PC-3 (cell line): ENCODE measurements around the gene NAA25. TPM values are rescaled to one million over a fixed set of nuclear protein-coding genes. Genes with fewer than 3 reads are reported as not detected.
"Not testable (repeated sequence)": the region's sequence is repeated elsewhere in the genome, so short reads cannot be mapped to it uniquely, and the experiment has no call there.

Source experiments
- ATAC-seq: fragments of 200-7000 bp; cut with Tn5 transposase; 2 replicates; pipeline ENCODE4 v1.9.1; 2020; ENCODE audit warnings: mild to moderate bottlenecking, moderate library complexity
- BruUV-seq: library from RNA; stranded (reverse); fragments of 400-500 nt; replicated peaks from 2 replicates; lab custom pipeline; 2021; lab: Mats Ljungman, UMichigan
- CTCF ChIA-PET: fragments of 300-600 bp; sonication (Branson Sonifier 250); formaldehyde crosslinking; loops from one replicate; lab custom pipeline; 2022; ENCODE audit warnings: antibody characterized with exemption; lab: Charles Lee
- POLR2A ChIA-PET: fragments of 300-600 bp; sonication (Branson Sonifier 250); formaldehyde crosslinking; loops from one replicate; lab custom pipeline; 2022; ENCODE audit warnings: antibody characterized with exemption; ENCODE audit not compliant: unreplicated experiment; lab: Charles Lee
- DNase-seq: peaks from one replicate; pipeline ENCODE4 v3.0.0-alpha.2; 2015
- H2AFZ ChIP-seq: fragments of 300-600 bp; sonication (generic); 2 replicates; pipeline ENCODE4 v1.6.0; 2016; ENCODE audit warnings: antibody characterized with exemption, low read length
- H3F3A ChIP-seq: fragments of 300-600 bp; sonication (generic); one replicate; pipeline ENCODE4 v1.6.0; 2017; ENCODE audit warnings: antibody characterized with exemption, low read length, control low read depth, mild to moderate bottlenecking; ENCODE audit not compliant: unreplicated experiment
- H3K27ac ChIP-seq: fragments of 300-600 bp; sonication (generic); 2 replicates; pipeline ENCODE4 v1.5.1; 2016; ENCODE audit warnings: mild to moderate bottlenecking, low read length
- H3K27me3 ChIP-seq: fragments of 300-600 bp; sonication (generic); 2 replicates; pipeline ENCODE4 v1.6.1; 2016; ENCODE audit warnings: low read length, mixed read lengths
- H3K36me3 ChIP-seq: fragments of 300-600 bp; sonication (generic); 2 replicates; pipeline ENCODE4 v1.6.1; 2016; ENCODE audit warnings: low read depth, mixed run types, low read length, mixed read lengths
- H3K4me1 ChIP-seq: fragments of 300-600 bp; sonication (generic); 2 replicates; pipeline ENCODE4 v1.5.1; 2016; ENCODE audit warnings: low read length; ENCODE audit not compliant: insufficient read depth
- H3K4me2 ChIP-seq: fragments of 300-600 bp; sonication (generic); 2 replicates; pipeline ENCODE4 v1.6.0; 2016; ENCODE audit warnings: low read length
- H3K4me3 ChIP-seq: fragments of 300-600 bp; sonication (generic); 2 replicates; pipeline ENCODE4 v1.5.1; 2016; ENCODE audit warnings: mild to moderate bottlenecking, low read length, mixed read lengths
- H3K79me2 ChIP-seq: fragments of 300-600 bp; sonication (generic); 2 replicates; pipeline ENCODE4 v1.6.1; 2017; ENCODE audit warnings: low read length, mixed read lengths
- H3K9ac ChIP-seq: fragments of 300-600 bp; sonication (generic); 2 replicates; pipeline ENCODE4 v1.6.0; 2016; ENCODE audit warnings: mild to moderate bottlenecking, low read length
- H3K9me2 ChIP-seq: fragments of 300-600 bp; sonication (generic); replicated peaks from 2 replicates; pipeline ENCODE4 v1.6.1; 2016; ENCODE audit warnings: mixed run types, low read length, mixed read lengths
- H3K9me3 ChIP-seq: fragments of 300-600 bp; sonication (generic); 2 replicates; pipeline ENCODE4 v1.6.1; 2016; ENCODE audit warnings: low read length, mixed read lengths
- H4K20me1 ChIP-seq: fragments of 300-600 bp; sonication (generic); 2 replicates; pipeline ENCODE4 v1.6.1; 2016; ENCODE audit warnings: low read length, mixed read lengths
- CTCF ChIP-seq: fragments of 300-600 bp; sonication (generic); conservative IDR thresholded peaks from 2 replicates; pipeline ENCODE4 v1.5.1; 2017; ENCODE audit warnings: antibody characterized with exemption, low read depth, mild to moderate bottlenecking, low read length
- EZH2 ChIP-seq: fragments of 300-600 bp; sonication (generic); IDR thresholded peaks from one replicate; pipeline ENCODE4 v1.6.1; 2017; ENCODE audit warnings: antibody characterized with exemption, mild to moderate bottlenecking, low read length; ENCODE audit not compliant: unreplicated experiment
- EZH2phosphoT487 ChIP-seq: fragments of 300-600 bp; sonication (generic); IDR thresholded peaks from 2 replicates; pipeline ENCODE4 v1.6.1; 2018; ENCODE audit warnings: mild to moderate bottlenecking, antibody characterized with exemption, low read length, borderline replicate concordance
- intact Hi-C: fragments of 100-400 bp; cut with micrococcal nuclease; formaldehyde crosslinking; loops from 2 replicates; pipeline ENCODE4 v1.9.0; 2023
- total RNA-seq: library from RNA; depleted of rRNA; stranded (reverse); fragments of >200 nt; gene quantifications from 2 replicates; pipeline ENCODE4 v1.2.3, GENCODE V29; 2014

Gene NAA25
- total RNA-seq, 1 experiment from 2014 or later = 33.3 TPM

- intact Hi-C loops = no loop called here
- Histone ChIP-seq H3K9me3 (no peaks in the 10 kb centered on the region), H3F3A (no peaks in the 10 kb centered on the region), H3K9ac (no peak overlapping the region), H3K79me2 (no peaks in the 10 kb centered on the region), H3K4me1 (peaks cover 5% of the 10 kb centered on the region; the same call in 1 of the 2 replicates), H3K9me2 (no peaks in the 10 kb centered on the region), H3K4me3 (no peak overlapping the region), H3K27ac (no peak overlapping the region), H3K36me3 (no peaks in the 10 kb centered on the region), H4K20me1 (no peaks in the 10 kb centered on the region), H3K4me2 (no peak overlapping the region), H2AFZ (no peak overlapping the region), H3K27me3 (no peaks in the 10 kb centered on the region)
- TF ChIP-seq EZH2 = no peak
- TF ChIP-seq EZH2phosphoT487 = no peak
- TF ChIP-seq CTCF = no peak
- ChIA-PET CTCF (no interaction called here), POLR2A (no interaction called here)
- DNase-seq (no peak), ATAC-seq (no peak)
- no TSS peak for BruUV-seq
These were observed 110.6 kb downstream of the NAA25 start for GRCh38 chr12:111998015-111998414.

GRCh38 chr12:111997300-111997699 lies 111.3 kb downstream of the NAA25 start:
- intact Hi-C loops = no loop called here
- no peak overlapping the region for H3K4me3 ChIP-seq
- H4K20me1 ChIP-seq = no peaks in the 10 kb centered on the region
- no peak overlapping the region for H3K27ac ChIP-seq
- H3K79me2 ChIP-seq = no peaks in the 10 kb centered on the region
- no peaks in the 10 kb centered on the region for H3F3A ChIP-seq
- no peak overlapping the region for H3K9ac ChIP-seq
- H3K27me3 ChIP-seq = no peaks in the 10 kb centered on the region
- peaks cover 5% of the 10 kb centered on the region; the same call in 1 of the 2 replicates for H3K4me1 ChIP-seq
- no peak overlapping the region for H3K4me2 ChIP-seq
- no peaks in the 10 kb centered on the region for H3K9me3 ChIP-seq
- H3K9me2 ChIP-seq = no peaks in the 10 kb centered on the region
- no peak overlapping the region for H2AFZ ChIP-seq
- CTCF ChIA-PET = no interaction called here
- DNase-seq = no peak
- H3K36me3 ChIP-seq = no peaks in the 10 kb centered on the region
- ATAC-seq = no peak
- TF ChIP-seq CTCF (no peak), EZH2 (no peak), EZH2phosphoT487 (no peak)
- POLR2A ChIA-PET = no interaction called here
- BruUV-seq = no TSS peak

- no peak overlapping the region for H2AFZ ChIP-seq
- no peak for DNase-seq
- H3K27ac ChIP-seq = no peak overlapping the region
- H3F3A ChIP-seq = no peaks in the 10 kb centered on the region
- no peaks in the 10 kb centered on the region for H4K20me1 ChIP-seq
- no peaks in the 10 kb centered on the region for H3K36me3 ChIP-seq
- H3K4me3 ChIP-seq = no peak overlapping the region
- H3K9ac ChIP-seq = no peak overlapping the region
- H3K9me2 ChIP-seq = no peaks in the 10 kb centered on the region
- CTCF ChIA-PET = no interaction called here
- H3K9me3 ChIP-seq = no peaks in the 10 kb centered on the region
- no peaks in the 10 kb centered on the region for H3K27me3 ChIP-seq
- BruUV-seq = no TSS peak
- no peak overlapping the region for H3K4me2 ChIP-seq
- intact Hi-C loops = no loop called here
- no peak for ATAC-seq
- TF ChIP-seq EZH2 = no peak
- TF ChIP-seq EZH2phosphoT487 = no peak
- TF ChIP-seq CTCF = no peak
- POLR2A ChIA-PET = no interaction called here
- no peaks in the 10 kb centered on the region for H3K79me2 ChIP-seq
- H3K4me1 ChIP-seq = peaks cover 5% of the 10 kb centered on the region; the same call in 1 of the 2 replicates
These were observed 112.7 kb downstream of the NAA25 start for GRCh38 chr12:111995782-111996480.

GRCh38 chr12:111994211-111995111 lies 114.1 kb downstream of the NAA25 start:
- H3K9ac ChIP-seq, H3K4me1 ChIP-seq, intact Hi-C loops, H2AFZ ChIP-seq, POLR2A ChIA-PET, H3K4me2 ChIP-seq, H3K27ac ChIP-seq, CTCF ChIA-PET, H3K27me3 ChIP-seq, ATAC-seq, H3K9me2 ChIP-seq, BruUV-seq, H3K79me2 ChIP-seq, H3F3A ChIP-seq, H3K36me3 ChIP-seq, H3K4me3 ChIP-seq, H4K20me1 ChIP-seq, H3K9me3 ChIP-seq: not testable (repeated sequence)
- DNase-seq = peak; percentile 20
